Measurements from ENCODE around the gene CD200. TPM values are rescaled to one million over a fixed set of nuclear protein-coding genes. Genes with fewer than 3 reads are reported as not detected.

CD200 gene
- total RNA-seq, 1 experiment from 2014 or later, result not detected

GRCh38 chr3:112338021-112338726 is 5.2 kb downstream of the CD200 start:
- Histone ChIP-seq H2AFZ (ENCODE audit: low read length) (no peak overlapping the region), H3K4me1 (ENCODE audit: low read length) (no peaks in the 10 kb centered on the region), H3K27ac (ENCODE audit: low read length) (no peak overlapping the region), H3K4me3 (ENCODE audit: low read length) (no peak overlapping the region), H4K20me1 (ENCODE audit: insufficient read depth, low read depth, low read length) (no peaks in the 10 kb centered on the region), H3K79me2 (ENCODE audit: low read length) (no peaks in the 10 kb centered on the region), H3K4me2 (ENCODE audit: low read depth, low read length, poor library complexity, severe bottlenecking) (no peak overlapping the region), H3K9ac (ENCODE audit: low read length) (no peak overlapping the region), H3K9me3 (ENCODE audit: low read length) (no peaks in the 10 kb centered on the region), H3K36me3 (ENCODE audit: insufficient read depth, low read length) (no peaks in the 10 kb centered on the region), H3K27me3 (ENCODE audit: low read length) (no peaks in the 10 kb centered on the region), H3K9me2 (replicated peaks; ENCODE audit: insufficient read depth, low read length) (no peaks in the 10 kb centered on the region)
- DNase-seq, result no peak

GRCh38 chr3:112338727-112339056 is 5.7 kb downstream of the CD200 start:
- H2AFZ ChIP-seq (ENCODE audit: low read length), result no peak overlapping the region
- H4K20me1 ChIP-seq (ENCODE audit: insufficient read depth, low read depth, low read length), result no peaks in the 10 kb centered on the region
- H3K27me3 ChIP-seq (ENCODE audit: low read length), result no peaks in the 10 kb centered on the region
- no peak overlapping the region for H3K9ac ChIP-seq (ENCODE audit: low read length)
- no peak overlapping the region for H3K4me2 ChIP-seq (ENCODE audit: low read depth, low read length, poor library complexity, severe bottlenecking)
- H3K4me3 ChIP-seq (ENCODE audit: low read length), result no peak overlapping the region
- no peaks in the 10 kb centered on the region for H3K79me2 ChIP-seq (ENCODE audit: low read length)
- no peaks in the 10 kb centered on the region for H3K9me3 ChIP-seq (ENCODE audit: low read length)
- no peaks in the 10 kb centered on the region for H3K9me2 ChIP-seq (replicated peaks; ENCODE audit: insufficient read depth, low read length)
- no peak overlapping the region for H3K27ac ChIP-seq (ENCODE audit: low read length)
- no peaks in the 10 kb centered on the region for H3K4me1 ChIP-seq (ENCODE audit: low read length)
- no peak for DNase-seq
- no peaks in the 10 kb centered on the region for H3K36me3 ChIP-seq (ENCODE audit: insufficient read depth, low read length)

DNA sequence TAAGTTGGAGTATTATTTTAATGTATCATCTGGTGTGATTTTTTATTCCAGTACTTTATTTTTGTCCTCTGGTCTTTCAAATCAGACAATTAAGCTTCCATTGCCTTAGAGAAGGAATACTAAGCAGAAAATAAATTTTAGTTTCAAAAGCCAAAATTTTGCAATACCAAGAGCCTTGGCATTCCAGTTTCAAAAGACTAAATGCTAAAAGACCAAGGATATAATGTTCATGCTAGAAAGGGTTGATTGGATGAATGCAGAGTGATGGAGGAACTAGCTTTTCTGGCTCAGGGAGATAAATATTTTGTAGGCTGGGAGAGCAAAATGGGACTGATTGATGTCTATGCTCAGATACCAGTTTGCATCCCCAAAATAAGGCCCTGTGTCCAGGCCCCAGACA is 6.2 kb downstream of the CD200 start:
- H3K4me1 ChIP-seq (ENCODE audit: low read length), result no peaks in the 10 kb centered on the region
- no peaks in the 10 kb centered on the region for H3K27me3 ChIP-seq (ENCODE audit: low read length)
- H3K27ac ChIP-seq (ENCODE audit: low read length), result no peak overlapping the region
- no peak overlapping the region for H2AFZ ChIP-seq (ENCODE audit: low read length)
- no peaks in the 10 kb centered on the region for H4K20me1 ChIP-seq (ENCODE audit: insufficient read depth, low read depth, low read length)
- H3K9me2 ChIP-seq (replicated peaks; ENCODE audit: insufficient read depth, low read length), result no peaks in the 10 kb centered on the region
- no peak overlapping the region for H3K9ac ChIP-seq (ENCODE audit: low read length)
- no peak overlapping the region for H3K4me3 ChIP-seq (ENCODE audit: low read length)
- H3K9me3 ChIP-seq (ENCODE audit: low read length), result no peaks in the 10 kb centered on the region
- no peaks in the 10 kb centered on the region for H3K36me3 ChIP-seq (ENCODE audit: insufficient read depth, low read length)
- no peak overlapping the region for H3K4me2 ChIP-seq (ENCODE audit: low read depth, low read length, poor library complexity, severe bottlenecking)
- H3K79me2 ChIP-seq (ENCODE audit: low read length), result no peaks in the 10 kb centered on the region
- no peak for DNase-seq

- H3K79me2 ChIP-seq (ENCODE audit: low read length), result no peaks in the 10 kb centered on the region
- no peak for DNase-seq
- no peak overlapping the region for H3K9ac ChIP-seq (ENCODE audit: low read length)
- H2AFZ ChIP-seq (ENCODE audit: low read length), result no peak overlapping the region
- no peaks in the 10 kb centered on the region for H3K9me3 ChIP-seq (ENCODE audit: low read length)
- H3K27ac ChIP-seq (ENCODE audit: low read length), result no peak overlapping the region
- H3K27me3 ChIP-seq (ENCODE audit: low read length), result no peaks in the 10 kb centered on the region
- H3K4me3 ChIP-seq (ENCODE audit: low read length), result no peak overlapping the region
- H4K20me1 ChIP-seq (ENCODE audit: insufficient read depth, low read depth, low read length), result no peaks in the 10 kb centered on the region
- H3K4me1 ChIP-seq (ENCODE audit: low read length), result no peaks in the 10 kb centered on the region
- no peaks in the 10 kb centered on the region for H3K9me2 ChIP-seq (replicated peaks; ENCODE audit: insufficient read depth, low read length)
- H3K36me3 ChIP-seq (ENCODE audit: insufficient read depth, low read length), result no peaks in the 10 kb centered on the region
- H3K4me2 ChIP-seq (ENCODE audit: low read depth, low read length, poor library complexity, severe bottlenecking), result no peak overlapping the region
Observed at GRCh38 chr3:112339609-112340008, 6.7 kb downstream of the CD200 start.

DNA sequence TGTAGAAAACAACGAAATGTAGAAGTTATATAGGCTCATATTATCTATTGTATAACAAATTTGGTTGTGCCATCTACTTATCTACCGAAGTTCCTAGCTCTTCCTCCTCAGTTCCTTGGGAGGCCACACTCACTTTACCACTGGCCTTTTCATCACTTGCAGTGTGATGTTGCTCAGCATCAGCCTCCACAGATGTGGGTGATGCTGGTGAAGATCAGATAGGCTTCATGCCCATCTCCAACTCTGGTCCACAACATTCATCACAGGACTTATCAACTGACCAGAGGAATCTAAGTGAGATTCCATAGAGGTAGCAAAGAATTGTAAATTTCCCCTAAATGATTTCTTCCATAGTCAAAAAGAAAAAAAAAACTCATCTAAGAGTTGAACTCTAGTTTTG is 8.4 kb downstream of the CD200 start:
- Histone ChIP-seq H3K79me2 (ENCODE audit: low read length) (no peaks in the 10 kb centered on the region), H2AFZ (ENCODE audit: low read length) (no peak overlapping the region), H3K27ac (ENCODE audit: low read length) (no peak overlapping the region), H3K9me2 (replicated peaks; ENCODE audit: insufficient read depth, low read length) (no peaks in the 10 kb centered on the region), H3K36me3 (ENCODE audit: insufficient read depth, low read length) (no peaks in the 10 kb centered on the region), H3K4me1 (ENCODE audit: low read length) (no peaks in the 10 kb centered on the region), H3K4me3 (ENCODE audit: low read length) (no peak overlapping the region), H3K4me2 (ENCODE audit: low read depth, low read length, poor library complexity, severe bottlenecking) (no peak overlapping the region), H4K20me1 (ENCODE audit: insufficient read depth, low read depth, low read length) (no peaks in the 10 kb centered on the region), H3K27me3 (ENCODE audit: low read length) (no peaks in the 10 kb centered on the region), H3K9me3 (ENCODE audit: low read length) (no peaks in the 10 kb centered on the region), H3K9ac (ENCODE audit: low read length) (no peak overlapping the region)
- DNase-seq, result no peak

GRCh38 chr3:112345681-112346080 is 12.7 kb downstream of the CD200 start:
- Histone ChIP-seq H3K4me2 (ENCODE audit: low read depth, low read length, poor library complexity, severe bottlenecking) (no peak overlapping the region), H3K9me3 (ENCODE audit: low read length) (no peaks in the 10 kb centered on the region), H3K36me3 (ENCODE audit: insufficient read depth, low read length) (no peaks in the 10 kb centered on the region), H2AFZ (ENCODE audit: low read length) (no peak overlapping the region), H3K4me1 (ENCODE audit: low read length) (no peaks in the 10 kb centered on the region), H3K9me2 (replicated peaks; ENCODE audit: insufficient read depth, low read length) (no peaks in the 10 kb centered on the region), H3K79me2 (ENCODE audit: low read length) (no peaks in the 10 kb centered on the region), H3K4me3 (ENCODE audit: low read length) (no peak overlapping the region), H3K27me3 (ENCODE audit: low read length) (no peaks in the 10 kb centered on the region), H3K9ac (ENCODE audit: low read length) (no peak overlapping the region), H3K27ac (ENCODE audit: low read length) (no peak overlapping the region), H4K20me1 (ENCODE audit: insufficient read depth, low read depth, low read length) (no peaks in the 10 kb centered on the region)
- DNase-seq, result no peak

- Histone ChIP-seq H4K20me1 (ENCODE audit: insufficient read depth, low read depth, low read length) (no peaks in the 10 kb centered on the region), H3K9ac (ENCODE audit: low read length) (no peak overlapping the region), H3K27me3 (ENCODE audit: low read length) (no peaks in the 10 kb centered on the region), H2AFZ (ENCODE audit: low read length) (no peak overlapping the region), H3K4me1 (ENCODE audit: low read length) (peaks cover 5% of the 10 kb centered on the region), H3K27ac (ENCODE audit: low read length) (no peak overlapping the region), H3K79me2 (ENCODE audit: low read length) (no peaks in the 10 kb centered on the region), H3K4me3 (ENCODE audit: low read length) (no peak overlapping the region), H3K4me2 (ENCODE audit: low read depth, low read length, poor library complexity, severe bottlenecking) (no peak overlapping the region), H3K9me2 (replicated peaks; ENCODE audit: insufficient read depth, low read length) (no peaks in the 10 kb centered on the region), H3K9me3 (ENCODE audit: low read length) (no peaks in the 10 kb centered on the region), H3K36me3 (ENCODE audit: insufficient read depth, low read length) (no peaks in the 10 kb centered on the region)
- DNase-seq, result no peak
Observed at GRCh38 chr3:112346491-112347122, 13.7 kb downstream of the CD200 start.

- Histone ChIP-seq H3K9ac (ENCODE audit: low read length) (no peak overlapping the region), H3K27ac (ENCODE audit: low read length) (no peak overlapping the region), H2AFZ (ENCODE audit: low read length) (no peak overlapping the region)
Observed at GRCh38 chr3:112348943-112349342, 16.0 kb downstream of the CD200 start.

More at GRCh38 chr3:112348943-112349342, 16.0 kb downstream of the CD200 start:
- Histone ChIP-seq H3K36me3 (ENCODE audit: insufficient read depth, low read length) (no peaks in the 10 kb centered on the region), H3K9me3 (ENCODE audit: low read length) (no peaks in the 10 kb centered on the region), H3K4me3 (ENCODE audit: low read length) (no peak overlapping the region), H3K4me2 (ENCODE audit: low read depth, low read length, poor library complexity, severe bottlenecking) (no peak overlapping the region), H3K9me2 (replicated peaks; ENCODE audit: insufficient read depth, low read length) (no peaks in the 10 kb centered on the region), H4K20me1 (ENCODE audit: insufficient read depth, low read depth, low read length) (no peaks in the 10 kb centered on the region), H3K79me2 (ENCODE audit: low read length) (no peaks in the 10 kb centered on the region), H3K27me3 (ENCODE audit: low read length) (no peaks in the 10 kb centered on the region), H3K4me1 (ENCODE audit: low read length) (peaks cover 7% of the 10 kb centered on the region)
- DNase-seq, result no peak
